Germinal center (tissue), 1 donor: ENCODE measurements around the gene FADS1.

ENCODE experiments used
- DNase-seq: peaks from one replicate; pipeline ENCODE4 v3.0.0; 2012; ENCODE audit warnings: mixed read lengths, low spot score

Gene FADS1

GRCh38 chr11:61776561-61777075 is 40.2 kb downstream of the FADS1 start:
- DNase-seq = peak; percentile 82

- DNase-seq = no peak
Observed at GRCh38 chr11:61775606-61776554, 40.9 kb downstream of the FADS1 start.

GRCh38 chr11:61775106-61775505 is 41.7 kb downstream of the FADS1 start:
- no peak for DNase-seq

GRCh38 chr11:61774411-61774810 is 42.4 kb downstream of the FADS1 start:
- DNase-seq = no peak

GRCh38 chr11:61773809-61774208 is 43.0 kb downstream of the FADS1 start:
- no peak for DNase-seq

- DNase-seq = no peak
Observed at GRCh38 chr11:61773356-61773755, 43.4 kb downstream of the FADS1 start.

GRCh38 chr11:61771985-61772455 is 44.8 kb downstream of the FADS1 start:
- no peak for DNase-seq

- DNase-seq = no peak
Observed at GRCh38 chr11:61771195-61771894, 45.5 kb downstream of the FADS1 start.

- no peak for DNase-seq
Observed at GRCh38 chr11:61769946-61770683, 46.7 kb downstream of the FADS1 start.

- DNase-seq = no peak
Observed at GRCh38 chr11:61769169-61769920, 47.5 kb downstream of the FADS1 start.

GRCh38 chr11:61768376-61769076 is 48.3 kb downstream of the FADS1 start:
- DNase-seq = no peak

GRCh38 chr11:61766353-61766841 is 50.4 kb downstream of the FADS1 start:
- DNase-seq = no peak

GRCh38 chr11:61765550-61766253 is 51.1 kb downstream of the FADS1 start:
- DNase-seq = no peak

GRCh38 chr11:61764606-61765260 is 52.1 kb downstream of the FADS1 start:
- no peak for DNase-seq

- no peak for DNase-seq
Observed at GRCh38 chr11:61763930-61764605, 52.7 kb downstream of the FADS1 start.

- DNase-seq = no peak
Observed at GRCh38 chr11:61762798-61763197, 54.0 kb downstream of the FADS1 start.

GRCh38 chr11:61762223-61762615 is 54.6 kb downstream of the FADS1 start:
- DNase-seq = no peak

- no peak for DNase-seq
Observed at GRCh38 chr11:61761440-61762222, 55.2 kb downstream of the FADS1 start.
